ENCODE results near the gene TCTN3. TPM values are rescaled to one million over a fixed set of nuclear protein-coding genes. Genes with fewer than 3 reads are reported as not detected.
A peak's percentile ranks its signal among the peaks of the same experiment; 100 is the strongest.
"Not testable (repeated sequence)": the region's sequence is repeated elsewhere in the genome, so short reads cannot be mapped to it uniquely, and the experiment has no call there.

TCTN3 gene
- total RNA-seq, 2 donors from 2014 or later, result 27.7 to 44.9 TPM

DNA sequence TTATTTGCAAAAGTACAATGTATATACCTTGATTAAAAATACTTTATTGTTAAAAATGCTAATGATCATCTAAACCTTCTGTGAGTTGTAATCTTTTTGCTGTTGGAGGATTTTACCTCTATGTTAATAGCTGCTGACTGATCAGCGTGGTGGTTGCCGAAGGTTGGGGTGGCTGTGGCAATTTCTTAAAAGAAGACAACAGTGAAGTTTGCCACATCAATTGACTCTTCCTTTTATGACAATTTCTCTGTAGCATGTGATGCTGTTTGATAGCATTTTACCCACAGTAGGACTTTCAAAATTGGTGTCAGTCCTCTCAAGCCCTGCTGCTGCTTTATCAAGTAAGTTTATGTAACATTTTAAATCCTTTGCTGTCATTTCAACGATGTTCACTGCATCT, 45.3 kb upstream of the TCTN3 start:
- no peaks in the 10 kb centered on the region for H3K36me3 ChIP-seq
- 93% methylated on average over 3 of the region's 3 CpGs for WGBS
- H3K27me3 ChIP-seq (replicated peaks; ENCODE audit: insufficient read depth), result no peaks in the 10 kb centered on the region
- intact Hi-C loops (cut with DNase I), result no loop called here
- TF ChIP-seq POLR2AphosphoS5 (IDR thresholded peaks at IDR 0.05), result no peak
- no peak for TF ChIP-seq CTCF (IDR thresholded peaks at IDR 0.05)
- TF ChIP-seq POLR2A (IDR thresholded peaks at IDR 0.05), result no peak
- DNase-seq (ENCODE audit: low spot score), result no peak
- H3K9me3 ChIP-seq, result no peaks in the 10 kb centered on the region
- H3K4me3 ChIP-seq, result no peak overlapping the region
- no peaks in the 10 kb centered on the region for H3K4me1 ChIP-seq (replicated peaks)
- no peak overlapping the region for H3K27ac ChIP-seq

GRCh38 chr10:95732907-95733306, 39.2 kb upstream of the TCTN3 start:
- H3K4me1 ChIP-seq (replicated peaks); H3K4me3 ChIP-seq; H3K36me3 ChIP-seq; H3K9me3 ChIP-seq; H3K27me3 ChIP-seq (replicated peaks; ENCODE audit: insufficient read depth); intact Hi-C loops (cut with DNase I); DNase-seq (ENCODE audit: low spot score); H3K27ac ChIP-seq: not testable (repeated sequence)
- 85% methylated on average over 6 of the region's 6 CpGs for whole genome bisulfite sequencing

DNA sequence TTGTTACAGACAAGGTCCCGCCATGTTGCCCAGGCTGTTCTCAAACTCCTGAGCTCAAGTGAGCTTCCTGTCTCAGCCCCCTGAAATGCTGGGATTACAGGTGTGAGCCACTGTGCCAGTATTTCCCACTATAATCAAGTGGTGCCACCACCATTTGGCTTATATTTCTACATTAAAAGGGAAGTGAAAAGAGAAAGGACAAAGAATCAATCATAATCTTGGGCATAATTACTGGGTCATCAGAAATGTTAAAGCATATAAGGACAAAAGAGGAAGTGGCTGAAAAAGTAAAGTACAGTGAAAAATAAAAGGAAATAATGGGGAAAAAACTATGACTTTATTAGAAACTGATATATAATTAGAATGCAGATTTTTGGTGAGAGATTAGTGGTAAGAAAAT, 36.5 kb upstream of the TCTN3 start:
- Histone ChIP-seq H3K4me3 (no peak overlapping the region), H3K27me3 (replicated peaks; ENCODE audit: insufficient read depth) (no peaks in the 10 kb centered on the region), H3K9me3 (no peaks in the 10 kb centered on the region), H3K4me1 (replicated peaks) (no peaks in the 10 kb centered on the region), H3K27ac (no peak overlapping the region), H3K36me3 (no peaks in the 10 kb centered on the region)
- TF ChIP-seq CTCF (IDR thresholded peaks at IDR 0.05) (no peak), POLR2A (IDR thresholded peaks at IDR 0.05) (no peak), POLR2AphosphoS5 (IDR thresholded peaks at IDR 0.05) (no peak)
- no peak for DNase-seq (ENCODE audit: low spot score)
- 56% methylated on average over 1 of the region's 1 CpG for WGBS
- intact Hi-C loops (cut with DNase I), result no loop called here

GRCh38 chr10:95729323-95730055, 35.8 kb upstream of the TCTN3 start:
- DNase-seq (ENCODE audit: low spot score), result no peak
- H3K27me3 ChIP-seq (replicated peaks; ENCODE audit: insufficient read depth), result no peaks in the 10 kb centered on the region
- no peaks in the 10 kb centered on the region for H3K4me1 ChIP-seq (replicated peaks)
- intact Hi-C loops (cut with DNase I), result no loop called here
- TF ChIP-seq POLR2A (IDR thresholded peaks at IDR 0.05) (no peak), POLR2AphosphoS5 (IDR thresholded peaks at IDR 0.05) (no peak), CTCF (IDR thresholded peaks at IDR 0.05) (no peak)
- no peaks in the 10 kb centered on the region for H3K36me3 ChIP-seq
- WGBS, result 64% methylated on average over 3 of the region's 3 CpGs
- H3K4me3 ChIP-seq, result no peak overlapping the region
- H3K27ac ChIP-seq, result no peak overlapping the region
- no peaks in the 10 kb centered on the region for H3K9me3 ChIP-seq

- intact Hi-C loops (cut with DNase I), result no loop called here
- no peak for DNase-seq (ENCODE audit: low spot score)
- H3K9me3 ChIP-seq, result no peaks in the 10 kb centered on the region
- WGBS, result 18% methylated on average over 4 of the region's 4 CpGs
- H3K36me3 ChIP-seq, result no peaks in the 10 kb centered on the region
- no peak for TF ChIP-seq POLR2A (IDR thresholded peaks at IDR 0.05)
- TF ChIP-seq CTCF (IDR thresholded peaks at IDR 0.05), result no peak
- peak; percentile 20 for TF ChIP-seq POLR2AphosphoS5 (IDR thresholded peaks at IDR 0.05)
- no peaks in the 10 kb centered on the region for H3K27me3 ChIP-seq (replicated peaks; ENCODE audit: insufficient read depth)
- H3K4me1 ChIP-seq (replicated peaks), result no peaks in the 10 kb centered on the region
- H3K4me3 ChIP-seq, result no peak overlapping the region
- H3K27ac ChIP-seq, result no peak overlapping the region
These were observed 34.8 kb upstream of the TCTN3 start for GRCh38 chr10:95728526-95728925.

DNA sequence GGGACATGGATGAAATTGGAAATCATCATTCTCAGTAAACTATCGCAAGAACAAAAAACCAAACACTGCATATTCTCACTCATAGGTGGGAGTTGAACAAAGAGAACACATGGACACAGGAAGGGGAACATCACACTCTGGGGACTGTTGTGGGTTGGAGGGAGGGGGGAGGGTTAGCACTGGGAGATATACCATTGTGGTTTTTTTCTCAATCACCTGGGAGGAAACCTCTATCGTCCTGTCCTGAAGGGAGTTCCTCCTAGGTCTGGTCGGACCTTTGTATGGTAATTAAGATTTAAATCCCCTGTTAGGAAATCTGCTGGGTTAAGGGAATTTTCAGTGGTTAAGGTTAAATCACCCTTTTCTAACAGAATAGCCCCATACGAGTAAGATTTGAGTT, 28.8 kb upstream of the TCTN3 start:
- intact Hi-C loops (cut with DNase I); H3K9me3 ChIP-seq; H3K4me3 ChIP-seq; H3K27me3 ChIP-seq (replicated peaks; ENCODE audit: insufficient read depth); H3K4me1 ChIP-seq (replicated peaks); H3K36me3 ChIP-seq; H3K27ac ChIP-seq; DNase-seq (ENCODE audit: low spot score): not testable (repeated sequence)
- 88% methylated on average over 4 of the region's 4 CpGs for WGBS

Data from prostate gland (tissue), 2 donors.